Measurements from ENCODE around the gene NRG2. TPM values are rescaled to one million over a fixed set of nuclear protein-coding genes. Genes with fewer than 3 reads are reported as not detected.

The NRG2 gene
- total and polyA plus RNA-seq, 4 experiments from 2014 or later = 0.11 to 0.17 (median 0.15) TPM; not detected in 1

DNA sequence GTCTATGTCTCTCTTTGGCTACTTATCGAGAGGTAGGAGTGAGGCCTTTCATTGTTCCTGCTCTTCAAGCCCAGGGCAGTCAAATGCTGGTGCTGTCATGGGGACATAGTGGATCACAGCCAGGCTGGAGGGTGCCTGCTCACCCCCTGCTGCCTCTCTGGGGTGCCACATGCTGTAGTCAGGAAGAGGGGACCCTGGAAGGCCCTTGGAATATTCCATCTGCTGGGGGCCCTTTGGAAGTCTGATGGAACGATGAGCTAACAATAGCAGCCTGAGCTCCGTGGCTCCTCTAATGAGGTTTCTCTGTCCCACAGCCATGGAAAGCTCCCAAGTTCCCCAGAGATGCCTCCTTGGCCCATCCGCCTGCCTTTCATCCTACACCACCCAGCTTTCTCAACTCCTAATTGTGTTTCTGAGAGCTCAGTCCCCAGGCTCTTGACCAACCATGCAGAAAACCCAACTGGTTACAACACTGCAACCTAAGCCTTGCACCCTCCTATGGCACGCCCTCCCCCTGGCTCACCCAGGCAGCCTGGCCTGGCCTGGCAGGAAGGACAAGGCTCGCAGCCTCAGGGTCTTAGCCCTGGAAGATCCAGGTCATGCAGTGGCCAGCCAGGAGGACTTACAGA, 91.7 kb downstream of the NRG2 start:
- intact Hi-C loops (cut with micrococcal nuclease) = no loop called here
- DNase-seq = no peak
- peaks cover 0 to 2% (median 0%) of the 10 kb centered on the region in 8 donors for H3K9me3 Mint-ChIP-seq
- H3K36me3 Mint-ChIP-seq = no peaks in the 10 kb centered on the region
- Histone ChIP-seq H3K36me3 (ENCODE audit: insufficient read depth, low read length) (no peaks in the 10 kb centered on the region), H3K27ac (ENCODE audit: low read depth, low read length) (no peak overlapping the region), H3K4me3 (ENCODE audit: low read length in 2 of 2) (no peak overlapping the region), H3K4me1 (ENCODE audit: insufficient read depth, low read length) (no peaks in the 10 kb centered on the region), H3K27me3 (ENCODE audit: insufficient read depth, low read length) (peaks cover 3% of the 10 kb centered on the region), H3K9me3 (ENCODE audit: control insufficient read depth in 1 of 2, low read length in 2 of 2) (no peaks in the 10 kb centered on the region)
- H3K27me3 Mint-ChIP-seq = peaks cover 17 to 33% of the 10 kb centered on the region in 2 donors
- no peak overlapping the region for H3K27ac Mint-ChIP-seq
- ChIA-PET POLR2A (ENCODE audit: partially characterized antibody) (no interaction called here), CTCF (ENCODE audit: partially characterized antibody) (interaction anchor here (0.9 to 3.3 kb wide), 2 partner anchors 15 to 17 kb away, joined by 3 to 23 read pairs; no protein-coding TSS in a partner anchor)
- H3K4me1 Mint-ChIP-seq = peaks cover 0 to 3% (median 0%) of the 10 kb centered on the region in 4 donors
- H3K4me3 Mint-ChIP-seq = no peak overlapping the region

DNA sequence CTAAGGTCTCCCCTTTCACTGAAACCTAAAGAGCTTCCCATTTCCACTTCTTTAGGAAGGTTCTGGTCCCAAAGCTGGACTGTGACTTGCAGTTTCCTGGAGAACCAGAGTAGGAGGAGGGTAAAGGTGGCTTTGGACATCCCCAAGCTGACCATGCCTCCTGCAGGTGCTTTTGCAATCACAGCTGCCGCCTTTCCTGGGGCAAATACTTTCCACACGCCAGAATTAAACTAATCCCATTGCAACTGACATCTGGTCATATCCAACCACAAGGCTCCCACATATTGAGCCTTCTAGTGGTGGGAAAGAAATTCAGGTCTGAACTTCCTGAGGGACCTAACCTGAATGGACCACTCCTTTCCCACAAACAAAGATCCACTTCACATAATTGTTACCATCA, 92.7 kb downstream of the NRG2 start:
- Histone ChIP-seq H3K4me1 (ENCODE audit: insufficient read depth, low read length) (no peaks in the 10 kb centered on the region), H3K27ac (ENCODE audit: low read depth, low read length) (no peak overlapping the region), H3K36me3 (ENCODE audit: insufficient read depth, low read length) (no peaks in the 10 kb centered on the region), H3K9me3 (ENCODE audit: control insufficient read depth in 1 of 2, low read length in 2 of 2) (no peaks in the 10 kb centered on the region), H3K27me3 (ENCODE audit: insufficient read depth, low read length) (peaks cover 3% of the 10 kb centered on the region), H3K4me3 (ENCODE audit: low read length in 2 of 2) (no peak overlapping the region)
- ChIA-PET POLR2A (ENCODE audit: partially characterized antibody) (no interaction called here), CTCF (ENCODE audit: partially characterized antibody) (interaction anchor here (3.3 kb wide), 1 partner anchor 18 kb away, joined by 23 read pairs; no protein-coding TSS in a partner anchor)
- H3K27me3 Mint-ChIP-seq = peaks cover 19 to 40% of the 10 kb centered on the region in 2 donors
- DNase-seq = no peak
- H3K4me1 Mint-ChIP-seq = peaks cover 0 to 3% (median 0%) of the 10 kb centered on the region in 4 donors
- no peaks in the 10 kb centered on the region for H3K36me3 Mint-ChIP-seq
- H3K9me3 Mint-ChIP-seq = peaks cover 0 to 4% (median 0%) of the 10 kb centered on the region in 8 donors
- H3K27ac Mint-ChIP-seq = no peak overlapping the region
- intact Hi-C loops (cut with micrococcal nuclease) = no loop called here
- no peak overlapping the region for H3K4me3 Mint-ChIP-seq

DNA sequence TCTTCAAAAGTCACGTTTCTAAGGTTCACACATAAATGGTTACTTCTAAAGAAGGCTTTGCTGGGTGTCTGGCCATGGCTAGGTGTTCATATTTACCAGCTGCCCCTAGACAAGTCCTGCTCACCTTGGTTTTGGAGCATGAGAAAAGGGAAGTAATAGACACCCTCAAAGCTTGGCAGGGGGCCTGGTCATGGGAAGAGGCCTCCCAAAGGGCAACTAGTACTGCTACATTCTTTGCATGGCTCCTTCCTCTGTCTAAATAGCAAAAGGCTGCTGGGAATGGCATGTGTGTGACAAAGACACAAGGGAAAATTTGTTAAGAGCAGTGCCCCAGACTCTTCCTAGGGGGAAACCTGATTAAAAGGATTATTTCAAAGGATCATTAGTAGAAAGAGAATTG, 93.4 kb downstream of the NRG2 start:
- H3K4me3 Mint-ChIP-seq = no peak overlapping the region
- peaks cover 0 to 3% (median 0%) of the 10 kb centered on the region in 4 donors for H3K4me1 Mint-ChIP-seq
- no peak overlapping the region for H3K27ac ChIP-seq (ENCODE audit: low read depth, low read length)
- no peaks in the 10 kb centered on the region for H3K36me3 ChIP-seq (ENCODE audit: insufficient read depth, low read length)
- intact Hi-C loops (cut with micrococcal nuclease) = no loop called here
- H3K9me3 Mint-ChIP-seq = peaks cover 0 to 11% (median 4%) of the 10 kb centered on the region in 8 donors
- H3K4me1 ChIP-seq (ENCODE audit: insufficient read depth, low read length) = no peaks in the 10 kb centered on the region
- ChIA-PET CTCF (ENCODE audit: partially characterized antibody) (interaction anchor here (3.3 kb wide), 1 partner anchor 19 kb away, joined by 23 read pairs; no protein-coding TSS in a partner anchor), POLR2A (ENCODE audit: partially characterized antibody) (no interaction called here)
- peaks cover 0 to 3% of the 10 kb centered on the region in 2 donors for H3K36me3 Mint-ChIP-seq
- peaks cover 26 to 41% of the 10 kb centered on the region in 2 donors for H3K27me3 Mint-ChIP-seq
- H3K27ac Mint-ChIP-seq = no peak overlapping the region
- DNase-seq = no peak
- no peaks in the 10 kb centered on the region for H3K9me3 ChIP-seq (ENCODE audit: control insufficient read depth in 1 of 2, low read length in 2 of 2)
- peaks cover 3% of the 10 kb centered on the region for H3K27me3 ChIP-seq (ENCODE audit: insufficient read depth, low read length)
- no peak overlapping the region for H3K4me3 ChIP-seq (ENCODE audit: low read length in 2 of 2)

DNA sequence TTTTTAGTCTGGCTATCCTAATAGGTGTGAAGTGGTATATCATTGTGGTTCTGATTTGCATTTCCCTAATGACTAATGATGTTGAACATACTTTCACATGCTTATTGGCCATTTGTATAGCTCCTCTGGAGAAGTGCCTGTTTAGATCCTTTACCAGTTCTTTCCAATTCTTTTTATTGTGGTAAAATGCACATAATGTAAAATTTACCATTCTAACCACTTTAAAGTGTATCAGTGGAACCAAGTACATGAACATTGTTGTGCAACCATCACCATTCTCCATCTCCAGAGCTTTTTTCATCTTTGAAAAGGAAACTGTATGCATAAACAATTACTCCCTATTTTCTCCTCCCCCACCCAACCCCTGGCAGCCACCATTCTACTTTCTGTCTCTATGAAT, 95.4 kb downstream of the NRG2 start:
- H3K27ac Mint-ChIP-seq = no peak overlapping the region
- H3K9me3 ChIP-seq (ENCODE audit: control insufficient read depth in 1 of 2, low read length in 2 of 2) = no peaks in the 10 kb centered on the region
- no peak overlapping the region for H3K27ac ChIP-seq (ENCODE audit: low read depth, low read length)
- peaks cover 0 to 3% of the 10 kb centered on the region in 2 donors for H3K36me3 Mint-ChIP-seq
- ChIA-PET CTCF (ENCODE audit: partially characterized antibody) (no interaction called here), POLR2A (ENCODE audit: partially characterized antibody) (no interaction called here)
- no peak for DNase-seq
- H3K4me1 ChIP-seq (ENCODE audit: insufficient read depth, low read length) = no peaks in the 10 kb centered on the region
- H3K27me3 Mint-ChIP-seq = peaks cover 30 to 42% of the 10 kb centered on the region in 2 donors
- peaks cover 3% of the 10 kb centered on the region for H3K27me3 ChIP-seq (ENCODE audit: insufficient read depth, low read length)
- intact Hi-C loops (cut with micrococcal nuclease) = no loop called here
- no peak overlapping the region for H3K4me3 ChIP-seq (ENCODE audit: low read length in 2 of 2)
- peaks cover 0 to 22% (median 10%) of the 10 kb centered on the region in 8 donors for H3K9me3 Mint-ChIP-seq
- no peaks in the 10 kb centered on the region for H3K36me3 ChIP-seq (ENCODE audit: insufficient read depth, low read length)
- H3K4me3 Mint-ChIP-seq = no peak overlapping the region
- H3K4me1 Mint-ChIP-seq = no peaks in the 10 kb centered on the region

DNA sequence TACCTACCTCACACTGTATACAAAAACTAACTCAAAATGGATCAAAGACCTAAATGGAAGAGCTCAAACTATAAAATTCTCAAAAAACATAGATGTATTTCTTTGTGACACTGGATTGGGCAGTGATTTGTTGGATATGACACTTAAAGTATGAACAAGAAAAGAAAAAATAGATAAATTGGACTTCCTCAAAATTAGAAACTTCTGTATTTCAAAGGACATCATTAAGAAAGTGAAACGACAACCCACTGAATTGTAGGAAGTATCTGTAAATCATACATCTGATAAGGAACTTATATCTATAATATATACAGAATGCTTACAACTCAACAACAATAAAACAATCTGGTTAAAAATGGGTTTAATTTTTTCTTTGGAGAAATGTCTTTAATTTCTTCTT, 96.7 kb downstream of the NRG2 start:
- CTCF ChIA-PET (ENCODE audit: partially characterized antibody) = no interaction called here
- no peak for DNase-seq
- Mint-ChIP-seq H3K36me3 (peaks cover 0 to 3% of the 10 kb centered on the region in 2 donors), H3K4me1 (no peaks in the 10 kb centered on the region), H3K27ac (no peak overlapping the region), H3K27me3 (peaks cover 27 to 42% of the 10 kb centered on the region in 2 donors), H3K9me3 (peaks cover 2 to 35% (median 19%) of the 10 kb centered on the region in 8 donors), H3K4me3 (no peak overlapping the region)
- Histone ChIP-seq H3K4me3 (ENCODE audit: low read length in 2 of 2) (no peak overlapping the region), H3K4me1 (ENCODE audit: insufficient read depth, low read length) (no peaks in the 10 kb centered on the region), H3K9me3 (ENCODE audit: control insufficient read depth in 1 of 2, low read length in 2 of 2) (no peaks in the 10 kb centered on the region), H3K27me3 (ENCODE audit: insufficient read depth, low read length) (peaks cover 3% of the 10 kb centered on the region), H3K36me3 (ENCODE audit: insufficient read depth, low read length) (no peaks in the 10 kb centered on the region), H3K27ac (ENCODE audit: low read depth, low read length) (no peak overlapping the region)
- intact Hi-C loops (cut with micrococcal nuclease) = no loop called here
- POLR2A ChIA-PET (ENCODE audit: partially characterized antibody) = interaction anchor here (0.6 kb wide), 1 partner anchor 24 kb away, joined by 3 read pairs; no protein-coding TSS in a partner anchor

DNA sequence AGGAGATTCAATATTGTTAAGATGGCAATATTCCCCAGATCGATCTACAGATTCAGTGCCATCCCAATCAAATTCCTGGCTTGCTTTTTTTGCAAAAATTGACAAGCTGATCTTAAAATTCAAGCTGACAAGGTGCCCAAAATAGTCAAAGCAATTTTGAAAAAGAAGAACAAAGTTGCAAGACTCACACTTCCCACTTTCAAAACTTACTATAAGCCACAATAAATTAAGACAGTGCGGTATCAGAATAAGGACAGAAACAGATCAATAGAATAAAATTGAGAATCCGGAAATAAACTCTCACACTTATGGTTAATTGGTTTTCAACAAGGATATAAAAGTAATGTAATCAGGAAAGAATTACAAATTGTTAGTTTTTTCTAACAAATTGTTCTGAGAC, 97.1 kb downstream of the NRG2 start:
- H3K9me3 Mint-ChIP-seq = peaks cover 2 to 37% (median 21%) of the 10 kb centered on the region in 8 donors
- Histone ChIP-seq H3K36me3 (ENCODE audit: insufficient read depth, low read length) (no peaks in the 10 kb centered on the region), H3K4me1 (ENCODE audit: insufficient read depth, low read length) (no peaks in the 10 kb centered on the region), H3K27ac (ENCODE audit: low read depth, low read length) (no peak overlapping the region), H3K9me3 (ENCODE audit: control insufficient read depth in 1 of 2, low read length in 2 of 2) (no peaks in the 10 kb centered on the region), H3K27me3 (ENCODE audit: insufficient read depth, low read length) (peaks cover 3% of the 10 kb centered on the region), H3K4me3 (ENCODE audit: low read length in 2 of 2) (no peak overlapping the region)
- no peaks in the 10 kb centered on the region for H3K4me1 Mint-ChIP-seq
- DNase-seq = no peak
- H3K36me3 Mint-ChIP-seq = peaks cover 0 to 3% of the 10 kb centered on the region in 2 donors
- ChIA-PET CTCF (ENCODE audit: partially characterized antibody) (no interaction called here), POLR2A (ENCODE audit: partially characterized antibody) (interaction anchor here (0.6 kb wide), 1 partner anchor 24 kb away, joined by 3 read pairs; no protein-coding TSS in a partner anchor)
- H3K27me3 Mint-ChIP-seq = peaks cover 26 to 42% of the 10 kb centered on the region in 2 donors
- no peak overlapping the region for H3K27ac Mint-ChIP-seq
- intact Hi-C loops (cut with micrococcal nuclease) = no loop called here
- no peak overlapping the region for H3K4me3 Mint-ChIP-seq

DNA sequence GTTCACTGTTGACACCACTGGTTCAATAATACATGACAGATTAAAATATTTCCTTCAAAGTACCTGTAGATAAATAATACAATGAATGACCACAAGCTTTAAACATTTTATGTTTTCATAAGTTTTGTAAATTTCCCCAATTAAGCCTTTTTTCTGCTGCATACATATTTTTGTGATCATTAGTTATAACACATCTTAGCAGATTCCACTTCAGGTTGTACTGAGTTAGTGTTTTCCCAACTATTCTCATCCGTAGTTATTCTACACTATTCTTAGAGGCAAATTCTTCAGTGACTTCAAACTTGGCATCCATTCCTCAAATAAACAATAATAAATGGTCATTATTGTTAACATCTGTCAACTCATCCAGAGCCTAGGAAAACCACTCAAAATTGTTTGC, 100.9 kb downstream of the NRG2 start:
- peaks cover 23 to 24% of the 10 kb centered on the region in 2 donors for H3K27me3 Mint-ChIP-seq
- H3K9me3 Mint-ChIP-seq = peaks cover 3 to 56% (median 38%) of the 10 kb centered on the region in 8 donors
- no peaks in the 10 kb centered on the region for H3K4me1 Mint-ChIP-seq
- H3K4me3 Mint-ChIP-seq = no peak overlapping the region
- CTCF ChIA-PET (ENCODE audit: partially characterized antibody) = interaction anchor here (2.4 kb wide), 1 partner anchor 26 kb away, joined by 9 read pairs; no protein-coding TSS in a partner anchor
- peaks cover 0 to 3% of the 10 kb centered on the region in 2 donors for H3K36me3 Mint-ChIP-seq
- POLR2A ChIA-PET (ENCODE audit: partially characterized antibody) = no interaction called here
- H3K27me3 ChIP-seq (ENCODE audit: insufficient read depth, low read length) = peaks cover 3% of the 10 kb centered on the region
- intact Hi-C loops (cut with micrococcal nuclease) = no loop called here
- no peaks in the 10 kb centered on the region for H3K36me3 ChIP-seq (ENCODE audit: insufficient read depth, low read length)
- H3K9me3 ChIP-seq (ENCODE audit: control insufficient read depth in 1 of 2, low read length in 2 of 2) = no peaks in the 10 kb centered on the region
- no peak overlapping the region for H3K27ac Mint-ChIP-seq
- H3K27ac ChIP-seq (ENCODE audit: low read depth, low read length) = no peak overlapping the region
- H3K4me3 ChIP-seq (ENCODE audit: low read length in 2 of 2) = no peak overlapping the region
- H3K4me1 ChIP-seq (ENCODE audit: insufficient read depth, low read length) = no peaks in the 10 kb centered on the region
- DNase-seq = no peak
